ENCODE measurements around the gene MRPL55.

GRCh38 chr1:228120857-228121489 lies 11.9 kb upstream of the MRPL55 start:
- TF ChIP-seq CTCF (IDR thresholded peaks at IDR 0.05; ENCODE audit: low read depth, low read length), result no peak
- no peak for TF ChIP-seq MAX (IDR thresholded peaks at IDR 0.05; ENCODE audit: low read depth, low read length)
- no peak for TF ChIP-seq POLR2A (IDR thresholded peaks at IDR 0.05; ENCODE audit: extremely low read depth, insufficient read length)
